H9 (cell line): ENCODE measurements around the gene FSTL4. TPM values are rescaled to one million over a fixed set of nuclear protein-coding genes. Genes with fewer than 3 reads are reported as not detected.

Experiments used
- DNase-seq: peaks from one replicate; pipeline ENCODE4 v3.0.0-alpha.2; 2017
- H2AFZ ChIP-seq: one replicate; pipeline ENCODE4 v1.6.1; 2013; ENCODE audit warnings: mild to moderate bottlenecking, low read length, control low read depth, moderate library complexity
- H2AK5ac ChIP-seq: 2 replicates; pipeline ENCODE4 v1.6.1; 2013; ENCODE audit warnings: low read length, control low read depth, mixed read lengths; ENCODE audit not compliant: insufficient read length
- H2BK120ac ChIP-seq: one replicate; pipeline ENCODE4 v1.6.1; 2013; ENCODE audit warnings: low read depth, mild to moderate bottlenecking, low read length, control low read depth, inconsistent platforms; ENCODE audit not compliant: poor library complexity, severe bottlenecking
- H2BK12ac ChIP-seq: 2 replicates; pipeline ENCODE4 v1.6.1; 2013; ENCODE audit warnings: low read length, control low read depth, mixed read lengths, low read depth; ENCODE audit not compliant: insufficient read length
- H2BK15ac ChIP-seq: 2 replicates; pipeline ENCODE4 v1.6.1; 2013; ENCODE audit warnings: low read depth, low read length, control low read depth
- H2BK20ac ChIP-seq: one replicate; pipeline ENCODE4 v1.6.1; 2013; ENCODE audit warnings: low read depth, mild to moderate bottlenecking, low read length, control low read depth, inconsistent platforms; ENCODE audit not compliant: poor library complexity, severe bottlenecking
- H2BK5ac ChIP-seq: 2 replicates; pipeline ENCODE4 v1.6.1; 2013; ENCODE audit warnings: low read length, control low read depth, mixed read lengths; ENCODE audit not compliant: insufficient read length
- H3K14ac ChIP-seq: 2 replicates; pipeline ENCODE4 v1.6.1; 2013; ENCODE audit warnings: low read length, control low read depth; ENCODE audit not compliant: insufficient read depth
- H3K18ac ChIP-seq: 2 replicates; pipeline ENCODE4 v1.6.1; 2013; ENCODE audit warnings: low read depth, mild to moderate bottlenecking, mixed read lengths, low read length, control low read depth; ENCODE audit not compliant: insufficient read length
- H3K23ac ChIP-seq: 2 replicates; pipeline ENCODE4 v1.6.1; 2013; ENCODE audit warnings: low read length, control low read depth, mixed read lengths, low read depth; ENCODE audit not compliant: insufficient read length
- H3K23me2 ChIP-seq: 2 replicates; pipeline ENCODE4 v1.6.1; 2013; ENCODE audit warnings: low read depth, mild to moderate bottlenecking, mixed read lengths, low read length, control low read depth; ENCODE audit not compliant: insufficient read length, poor library complexity, severe bottlenecking
- H3K27ac ChIP-seq: 2 replicates; pipeline ENCODE4 v1.5.1; 2013; ENCODE audit warnings: low read length, control low read depth, mixed read lengths, low read depth; ENCODE audit not compliant: insufficient read length
- H3K27me3 ChIP-seq: 2 replicates; pipeline ENCODE4 v1.6.1; 2013; ENCODE audit warnings: low read length, control low read depth, inconsistent platforms; ENCODE audit not compliant: insufficient read depth
- H3K4ac ChIP-seq: 2 replicates; pipeline ENCODE4 v1.6.1; 2013; ENCODE audit warnings: low read depth, mild to moderate bottlenecking, control low read depth, inconsistent platforms, low read length, moderate library complexity
- H3K4me1 ChIP-seq: 2 replicates; pipeline ENCODE4 v1.6.1; 2013; ENCODE audit warnings: low read length, control low read depth, inconsistent platforms; ENCODE audit not compliant: insufficient read depth
- H3K4me2 ChIP-seq: 2 replicates; pipeline ENCODE4 v1.6.1; 2013; ENCODE audit warnings: low read length, control low read depth, mixed read lengths; ENCODE audit not compliant: insufficient read length, insufficient read depth
- H3K56ac ChIP-seq: 2 replicates; pipeline ENCODE4 v1.6.1; 2013; ENCODE audit warnings: low read depth, mild to moderate bottlenecking, mixed read lengths, low read length, control low read depth; ENCODE audit not compliant: insufficient read length
- H3K79me1 ChIP-seq: 2 replicates; pipeline ENCODE4 v1.6.1; 2013; ENCODE audit warnings: low read depth, mild to moderate bottlenecking, moderate library complexity, low read length, control low read depth, inconsistent platforms; ENCODE audit not compliant: insufficient read depth, poor library complexity, severe bottlenecking
- H3K79me2 ChIP-seq: 2 replicates; pipeline ENCODE4 v1.6.1; 2013; ENCODE audit warnings: low read length, control low read depth, inconsistent platforms; ENCODE audit not compliant: insufficient read depth
- H3K9ac ChIP-seq: 2 replicates; pipeline ENCODE4 v1.6.1; 2013; ENCODE audit warnings: low read length, control low read depth, mixed read lengths; ENCODE audit not compliant: insufficient read length; ENCODE audit errors: extremely low read depth
- H3K9me3 ChIP-seq: one replicate; pipeline ENCODE4 v1.6.1; 2013; ENCODE audit warnings: low read depth, low read length, inconsistent platforms; ENCODE audit not compliant: control insufficient read depth
- H3T11ph ChIP-seq: one replicate; pipeline ENCODE4 v1.6.1; 2013; ENCODE audit warnings: mild to moderate bottlenecking, low read length, control low read depth, inconsistent platforms
- H4K20me1 ChIP-seq: one replicate; pipeline ENCODE4 v1.6.1; 2013; ENCODE audit not compliant: control insufficient read depth, insufficient read length, insufficient read depth
- H4K5ac ChIP-seq: 2 replicates; pipeline ENCODE4 v1.6.1; 2013; ENCODE audit warnings: low read depth, mild to moderate bottlenecking, mixed read lengths, low read length, control low read depth; ENCODE audit not compliant: insufficient read length
- H4K8ac ChIP-seq: replicated peaks from 2 replicates; pipeline ENCODE4 v1.6.1; 2013; ENCODE audit warnings: low read length, control low read depth, mixed read lengths, low read depth; ENCODE audit not compliant: insufficient read length
- H4K91ac ChIP-seq: 2 replicates; pipeline ENCODE4 v1.6.1; 2013; ENCODE audit warnings: low read depth, mild to moderate bottlenecking, moderate library complexity, mixed read lengths, low read length, control low read depth; ENCODE audit not compliant: insufficient read length
- H3K27ac Mint-ChIP-seq, 3 experiments: 2 replicates in 2 of 3; 3 replicates in 1 of 3; pipeline ENCODE4 v1.8.0; 2020 to 2021; ENCODE audit warnings: mixed read lengths in 3 of 3, mild to moderate bottlenecking in 1 of 3, moderate library complexity in 1 of 3
- H3K27me3 Mint-ChIP-seq: 2 replicates; pipeline ENCODE4 v1.8.0; 2021; ENCODE audit warnings: low read depth, mild to moderate bottlenecking, moderate library complexity, mixed read lengths
- H3K36me3 Mint-ChIP-seq, 3 experiments: 2 replicates in 2 of 3; 3 replicates in 1 of 3; pipeline ENCODE4 v1.8.0; 2020 to 2021; ENCODE audit warnings: low read depth in 3 of 3, mixed read lengths in 3 of 3; ENCODE audit not compliant: insufficient read depth in 1 of 3
- H3K4me1 Mint-ChIP-seq, 2 experiments: 2 replicates each; pipeline ENCODE4 v1.8.0; 2020; ENCODE audit warnings: mixed read lengths in 2 of 2
- H3K4me3 Mint-ChIP-seq, 2 experiments: 2 replicates in 1 of 2; 3 replicates in 1 of 2; pipeline ENCODE4 v1.8.0; 2020 to 2021; ENCODE audit warnings: mild to moderate bottlenecking in 2 of 2, mixed read lengths in 2 of 2, moderate library complexity in 1 of 2
- H3K9me3 Mint-ChIP-seq, 2 experiments: 2 replicates in 1 of 2; 3 replicates in 1 of 2; pipeline ENCODE4 v1.8.0; 2020; ENCODE audit warnings: mild to moderate bottlenecking in 2 of 2, mixed read lengths in 2 of 2, moderate library complexity in 1 of 2
- CTCF ChIP-seq: fragments of 200-600 bp; sonication (generic); conservative IDR thresholded peaks from 3 replicates; pipeline ENCODE4 v1.8.0; 2021; ENCODE audit warnings: antibody characterized with exemption, mild to moderate bottlenecking
- WGBS: extraction: QIAGEN DNeasy Blood & Tissue Kit; methylation state at CpG from one replicate; pipeline ENCODE4 v1.1.7; 2013; ENCODE audit warnings: missing lambda C conversion rate, low lambda C conversion rate, mixed read lengths; ENCODE audit not compliant: insufficient read length; ENCODE audit errors: extremely low coverage; 5-methylcytosine and 5-hydroxymethylcytosine counted together
- total RNA-seq: library from RNA; stranded (reverse); gene quantifications from 2 replicates; pipeline ENCODE4 v1.2.1, GENCODE V29; 2021

The FSTL4 gene
- total RNA-seq, 1 experiment from 2014 or later: 5.7 TPM

GRCh38 chr5:133371371-133372155, 240.8 kb downstream of the FSTL4 start:
- H2BK120ac ChIP-seq: no peak overlapping the region
- no peak overlapping the region for H2AK5ac ChIP-seq
- no peaks in the 10 kb centered on the region for H3K79me1 ChIP-seq
- H4K5ac ChIP-seq: no peak overlapping the region
- no peak overlapping the region for H2BK12ac ChIP-seq
- Mint-ChIP-seq H3K36me3 (peaks cover 0 to 11% (median 3%) of the 10 kb centered on the region in 3 experiments; a peak in 3 of 7 replicates), H3K9me3 (peaks cover 5 to 19% of the 10 kb centered on the region in 2 experiments; a peak in 4 of 5 replicates), H3K27me3 (peaks cover 6% of the 10 kb centered on the region), H3K27ac (peak overlapping the region in 1 of 3 experiments; percentile 35; a peak in 1 of 7 replicates), H3K4me1 (peaks cover 20 to 21% of the 10 kb centered on the region in 2 experiments), H3K4me3 (no peak overlapping the region)
- H4K20me1 ChIP-seq: peaks cover 2% of the 10 kb centered on the region
- H3K56ac ChIP-seq: no peak overlapping the region
- no peaks in the 10 kb centered on the region for H3K79me2 ChIP-seq
- no peak overlapping the region for H3K18ac ChIP-seq
- H2AFZ ChIP-seq: no peak overlapping the region
- no peak overlapping the region for H3K4me2 ChIP-seq
- H3K23me2 ChIP-seq: no peaks in the 10 kb centered on the region
- no peak overlapping the region for H3K27ac ChIP-seq
- no peak overlapping the region for H4K8ac ChIP-seq
- no peaks in the 10 kb centered on the region for H3K9me3 ChIP-seq
- no peak overlapping the region for H3K9ac ChIP-seq
- no peak overlapping the region for H2BK20ac ChIP-seq
- WGBS: no CpG with 5 or more reads among the region's 15 CpGs
- no peak overlapping the region for H3T11ph ChIP-seq
- no peak for TF ChIP-seq CTCF
- H3K4me1 ChIP-seq: no peaks in the 10 kb centered on the region
- H3K4ac ChIP-seq: no peak overlapping the region
- H2BK15ac ChIP-seq: no peak overlapping the region
- no peak overlapping the region for H2BK5ac ChIP-seq
- H4K91ac ChIP-seq: no peak overlapping the region
- DNase-seq: no peak
- no peak overlapping the region for H3K14ac ChIP-seq
- H3K23ac ChIP-seq: no peak overlapping the region
- H3K27me3 ChIP-seq: no peaks in the 10 kb centered on the region
